CD4-positive, alpha-beta T cell treated with Interleukin-6 for 4 hours (primary cell): Measurements from ENCODE around the gene MYL9.
"Not testable (repeated sequence)": the region's sequence is repeated elsewhere in the genome, so short reads cannot be mapped to it uniquely, and the experiment has no call there.

Experiments used
- DNase-seq: peaks from one replicate; pipeline ENCODE4 v3.0.0-alpha.2; 2020; ENCODE audit warnings: mixed read lengths

MYL9 gene

DNA sequence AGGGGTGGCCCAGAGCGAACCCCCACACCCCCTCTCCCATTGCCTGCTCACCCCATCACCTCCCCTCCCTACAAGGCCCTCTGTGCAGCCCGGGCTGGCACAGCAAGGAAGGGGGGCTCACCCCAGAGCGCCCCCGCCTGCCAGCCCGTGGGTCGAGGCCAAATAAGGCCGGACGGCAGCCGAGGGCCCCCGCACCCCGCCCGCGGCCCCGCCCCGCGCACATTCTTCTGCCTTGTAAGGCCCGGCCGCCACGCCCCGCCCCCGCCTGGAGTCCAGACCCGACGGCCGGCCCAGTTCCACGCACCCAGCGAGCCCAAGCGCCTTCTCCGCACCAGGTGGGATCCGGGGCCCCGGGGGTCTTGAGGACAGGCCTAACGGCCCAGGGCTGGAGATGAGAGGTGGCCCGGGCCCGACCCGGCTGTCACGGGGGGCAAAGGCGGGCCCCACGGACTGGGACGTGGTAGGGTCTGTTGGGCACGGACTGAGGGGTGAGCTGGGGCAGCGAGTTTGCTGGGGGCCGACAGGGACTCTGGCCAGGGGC, at the start of gene MYL9:
MYL9 (plus strand) TSS at position 293 of the 541 bp plus-strand sequence. CDS start 3,366 bp downstream, outside the sequence.
- peak; percentile 6 for DNase-seq

DNA sequence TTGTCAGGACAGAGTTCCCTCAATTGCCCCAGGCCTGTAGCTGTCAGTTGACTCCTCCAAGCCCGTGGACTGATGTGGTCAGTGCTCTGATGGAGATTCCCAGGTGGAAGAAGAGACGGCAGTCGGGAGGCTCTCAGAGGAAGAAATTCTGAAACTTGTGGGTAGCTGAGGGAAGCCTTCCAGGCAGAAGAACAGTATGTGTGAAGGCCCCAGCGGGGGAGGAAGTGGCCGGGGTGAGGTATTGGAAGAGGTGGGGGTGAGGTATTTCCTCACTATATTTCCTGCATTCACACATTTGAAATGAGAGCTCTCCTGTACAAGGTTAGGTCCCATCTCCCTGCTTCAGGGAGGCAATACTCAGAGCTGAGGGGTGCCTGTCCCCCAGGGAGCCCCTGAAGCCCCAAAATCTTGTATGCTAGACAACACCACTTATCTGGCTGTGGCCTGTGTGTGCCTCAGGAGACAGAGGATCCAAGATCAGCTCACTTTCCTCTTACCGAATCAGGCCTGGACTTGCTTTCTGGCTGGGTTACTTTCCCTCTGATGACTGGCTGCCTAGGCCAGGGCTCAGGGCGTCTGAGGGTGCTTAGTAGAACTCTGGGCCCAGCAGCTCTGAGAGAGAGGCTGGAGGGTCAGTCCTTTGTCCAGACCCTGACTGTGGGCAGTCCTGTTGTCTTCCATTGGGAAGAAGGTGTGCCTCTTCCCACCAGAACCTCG, 49.3 kb upstream of the MYL9 start:
- peak; percentile 76 for DNase-seq

DNA sequence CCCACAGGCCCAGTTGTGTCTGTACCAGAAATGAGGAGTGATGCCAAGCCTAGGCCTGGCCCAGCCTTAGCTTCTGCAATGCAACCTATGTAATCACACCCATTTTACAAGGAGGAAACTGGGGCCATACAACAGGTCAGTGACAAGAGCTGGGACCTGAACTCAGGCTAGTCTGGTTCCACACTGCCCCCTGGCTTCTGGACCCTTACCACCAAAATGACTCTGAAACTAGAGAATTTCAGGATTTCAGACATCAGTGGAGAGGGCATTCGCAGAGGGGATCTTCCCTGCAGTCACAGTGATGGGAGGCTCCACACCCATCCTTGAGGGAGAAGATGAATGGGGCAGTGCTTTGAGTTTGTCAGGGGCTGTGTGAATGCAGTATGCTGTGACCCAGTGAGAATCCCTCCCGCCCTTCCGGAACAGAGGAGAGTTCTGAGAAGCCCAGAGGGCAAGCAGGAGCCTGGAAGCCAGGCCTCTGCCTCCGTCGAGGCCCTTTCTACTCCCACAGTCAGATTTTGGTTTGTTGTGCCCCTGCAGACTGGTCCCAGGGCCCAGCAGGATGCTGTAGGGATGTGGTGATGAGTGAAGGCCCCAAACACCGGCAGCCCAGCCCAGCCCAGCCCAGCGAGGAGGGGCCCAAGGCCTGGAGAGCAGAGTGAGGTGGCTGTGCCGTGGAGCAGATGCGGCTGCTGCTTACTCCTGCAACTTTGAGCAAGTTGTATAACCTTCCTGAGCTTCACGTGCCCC, 48.1 kb upstream of the MYL9 start:
- DNase-seq, result peak; percentile 42

DNA sequence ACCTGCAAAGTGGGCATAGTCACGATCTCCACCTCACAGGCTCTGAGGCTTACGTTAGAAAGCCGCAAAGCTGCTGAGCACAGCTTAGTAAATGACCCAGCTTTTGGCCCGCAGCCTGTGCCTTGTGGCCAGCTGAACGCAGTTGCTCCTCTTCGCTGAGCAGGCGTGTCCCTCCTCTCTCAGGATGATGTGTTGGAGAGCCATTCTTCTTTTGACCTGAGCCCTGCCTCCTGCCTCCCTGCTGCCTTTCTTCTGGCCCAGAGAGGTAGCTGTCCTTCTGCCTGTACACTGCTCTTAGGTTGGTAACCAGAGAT, 47.6 kb upstream of the MYL9 start:
- no peak for DNase-seq

DNA sequence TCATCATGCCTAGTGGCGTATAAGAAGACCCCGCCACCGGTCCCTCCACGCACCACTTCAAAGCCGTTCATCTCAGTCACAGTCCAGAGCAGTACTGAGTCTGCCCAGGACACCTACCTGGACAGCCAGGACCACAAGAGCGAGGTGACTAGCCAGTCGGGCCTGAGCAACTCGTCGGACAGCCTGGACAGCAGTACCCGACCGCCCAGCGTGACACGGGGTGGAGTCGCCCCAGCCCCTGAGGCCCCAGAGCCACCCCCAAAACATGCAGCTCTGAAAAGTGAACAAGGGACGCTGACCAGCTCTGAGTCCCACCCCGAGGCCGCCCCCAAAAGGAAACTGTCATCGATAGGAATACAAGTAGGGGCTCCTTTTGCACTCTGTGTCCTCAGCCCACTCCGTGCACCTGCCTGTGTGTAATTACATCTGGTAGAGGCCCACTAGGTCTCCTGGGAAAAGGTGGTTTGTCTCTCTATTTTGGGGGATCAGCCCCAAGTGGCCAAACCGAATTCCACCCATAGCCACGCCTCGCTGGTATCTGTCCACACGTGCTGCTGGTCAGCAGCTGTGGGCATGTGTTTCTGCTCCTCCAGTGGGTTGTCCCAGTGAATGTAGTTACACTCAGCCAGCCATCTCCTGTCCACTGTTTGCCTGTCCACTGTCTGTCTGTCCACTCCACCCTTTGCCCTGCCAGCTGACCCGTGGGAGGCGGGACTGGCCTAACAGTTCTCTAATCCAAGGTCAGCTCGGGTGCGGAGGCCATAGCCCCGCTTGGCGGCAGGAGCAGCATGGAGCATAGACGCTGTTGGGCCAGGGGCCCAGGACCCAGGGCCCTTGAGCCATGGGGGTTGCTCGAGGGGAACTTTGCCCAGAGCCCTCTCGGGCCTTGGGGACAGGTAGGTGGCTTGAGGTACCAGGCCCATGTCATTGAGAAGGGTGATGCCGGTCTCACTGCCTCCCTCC, 44.3 kb upstream of the MYL9 start:
- DNase-seq, result no peak

DNA sequence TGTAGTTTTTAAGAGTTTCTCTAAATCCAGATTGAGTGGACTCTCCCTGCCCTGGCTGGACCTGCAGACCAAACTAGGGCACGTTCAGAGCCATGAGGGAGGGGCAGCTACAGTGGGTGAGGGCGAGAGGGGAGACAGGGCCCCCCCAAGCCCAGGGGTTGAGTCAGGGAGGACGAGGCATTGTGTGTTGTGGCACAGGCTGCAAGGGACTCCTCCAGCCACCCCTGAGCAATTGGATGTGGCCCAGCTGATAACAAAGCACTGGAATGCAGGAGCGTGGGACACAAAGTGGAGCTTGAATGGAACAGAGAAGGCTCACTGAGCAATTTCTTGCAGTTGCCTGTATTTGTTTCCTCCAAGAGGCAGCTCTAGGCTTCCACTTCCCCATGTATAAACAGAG, 43.5 kb upstream of the MYL9 start:
- no peak for DNase-seq

DNA sequence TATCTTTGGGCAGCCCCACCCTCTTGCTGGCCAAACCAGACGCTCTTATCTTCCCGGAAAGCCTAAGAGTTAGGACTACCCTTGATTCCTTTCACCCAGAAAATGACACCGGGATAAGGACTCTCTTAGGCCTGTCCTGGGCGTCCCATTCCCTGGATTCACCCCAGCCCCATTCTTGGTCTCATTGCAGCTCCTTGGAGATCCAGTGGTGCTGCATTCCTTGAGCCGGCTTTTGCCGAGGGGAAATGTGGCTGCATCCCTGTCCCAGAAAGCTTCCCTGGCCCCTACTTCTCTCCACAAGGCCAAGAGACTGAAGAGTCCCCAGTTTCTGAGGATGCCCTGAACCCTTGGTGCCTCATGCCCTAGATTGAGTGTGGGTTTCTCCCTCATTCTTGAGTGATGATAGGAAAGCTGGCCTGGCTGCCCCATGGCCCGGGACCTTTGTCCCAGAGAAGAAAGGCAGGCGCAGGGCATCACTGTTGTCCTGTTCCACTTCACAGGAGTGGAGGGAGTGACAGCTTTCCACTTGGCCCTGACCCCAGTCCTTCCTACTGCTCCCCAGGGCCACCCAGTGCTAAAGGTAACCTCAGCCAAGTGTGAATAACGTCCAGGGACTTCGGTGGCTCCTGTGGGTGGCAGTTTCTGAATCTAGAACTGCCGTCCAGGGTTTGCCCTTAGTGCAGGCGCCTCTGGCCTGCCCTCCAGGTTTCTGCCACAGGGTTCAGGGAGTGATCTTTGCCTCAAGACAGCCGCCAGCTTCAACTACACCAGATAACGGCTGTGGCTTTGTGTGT, 42.7 kb upstream of the MYL9 start:
- DNase-seq, result no peak

DNA sequence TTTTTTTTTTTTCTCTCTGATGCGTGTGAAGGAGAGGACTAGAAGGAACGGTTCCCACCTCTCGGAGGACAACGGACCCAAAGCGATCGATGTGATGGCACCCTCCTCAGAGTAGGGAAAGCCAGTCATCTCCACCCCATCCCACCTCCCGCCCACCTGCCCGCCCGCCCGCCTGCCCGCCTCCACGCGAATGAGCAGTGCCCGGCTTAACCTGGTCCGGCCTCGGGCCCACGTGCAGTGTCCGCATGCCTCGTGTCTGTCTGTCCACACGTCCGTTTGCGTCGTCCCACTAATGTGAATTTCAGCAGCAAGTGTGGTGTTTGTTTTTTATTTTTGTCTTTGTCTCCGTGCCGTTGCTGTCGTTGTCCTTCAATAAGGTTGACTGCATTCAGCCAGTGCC, 42.1 kb upstream of the MYL9 start:
- DNase-seq, result no peak

DNA sequence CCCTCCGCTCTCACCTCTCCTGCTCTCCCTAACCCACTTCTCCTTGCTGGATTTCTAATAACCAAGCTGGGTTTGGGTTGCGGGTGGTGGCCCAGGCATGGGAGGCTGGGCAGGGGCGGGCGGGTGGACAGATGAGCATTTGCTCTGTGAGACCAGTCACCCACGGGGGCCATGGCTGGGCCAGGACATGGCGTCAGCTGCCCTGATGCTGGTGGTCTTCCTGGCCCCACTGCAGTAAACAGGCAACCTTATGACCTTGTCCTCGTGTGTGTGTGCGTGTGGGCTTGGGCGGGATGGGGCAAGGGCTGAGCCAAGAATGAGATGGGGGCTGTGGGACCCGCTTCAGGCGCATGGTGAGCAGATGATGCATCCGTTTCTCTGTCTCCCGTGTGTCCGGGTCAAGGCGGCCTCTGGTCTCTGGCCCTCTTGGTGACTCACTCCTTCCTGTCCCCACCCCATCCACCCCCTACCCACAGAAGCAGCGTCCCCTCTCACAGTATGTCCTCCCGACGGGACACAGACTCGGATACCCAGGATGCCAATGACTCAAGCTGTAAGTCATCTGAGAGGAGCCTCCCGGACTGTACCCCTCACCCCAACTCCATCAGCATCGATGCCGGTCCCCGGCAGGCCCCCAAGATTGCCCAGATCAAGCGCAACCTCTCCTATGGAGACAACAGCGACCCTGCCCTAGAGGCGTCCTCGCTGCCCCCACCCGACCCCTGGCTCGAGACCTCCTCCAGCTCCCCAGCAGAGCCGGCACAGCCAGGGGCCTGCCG, 41.4 kb upstream of the MYL9 start:
- no peak for DNase-seq

DNA sequence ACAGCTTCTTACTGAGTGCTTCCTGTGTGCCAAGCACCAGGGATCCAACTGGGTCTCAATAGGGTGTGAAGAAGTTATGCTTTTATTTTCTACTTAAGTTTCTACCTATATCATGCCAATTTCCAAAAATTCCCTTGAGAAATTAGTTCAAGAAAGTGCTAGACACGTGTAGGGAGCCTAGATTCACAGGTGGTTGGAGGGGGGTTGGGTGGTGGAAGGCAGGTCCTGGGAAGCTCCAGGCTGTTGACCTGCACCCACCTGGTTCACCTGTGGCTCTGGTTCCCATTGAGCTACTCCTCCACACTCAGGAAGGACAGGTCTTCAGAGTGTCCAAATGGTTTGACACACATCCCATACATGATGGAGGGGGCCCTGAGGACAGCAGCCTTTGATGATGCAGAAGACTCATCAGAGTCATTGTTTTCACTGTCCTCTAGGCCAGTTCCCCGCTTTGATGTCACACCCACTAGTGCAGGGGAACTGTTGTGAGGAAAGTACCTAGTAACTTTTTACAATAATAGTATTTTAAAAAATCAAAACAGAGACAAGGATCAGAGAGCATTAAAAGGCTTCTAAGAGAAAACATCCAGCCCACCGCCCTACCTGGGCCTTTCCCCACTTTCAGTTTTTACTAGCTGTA, 39.8 kb upstream of the MYL9 start:
- DNase-seq, result no peak

DNA sequence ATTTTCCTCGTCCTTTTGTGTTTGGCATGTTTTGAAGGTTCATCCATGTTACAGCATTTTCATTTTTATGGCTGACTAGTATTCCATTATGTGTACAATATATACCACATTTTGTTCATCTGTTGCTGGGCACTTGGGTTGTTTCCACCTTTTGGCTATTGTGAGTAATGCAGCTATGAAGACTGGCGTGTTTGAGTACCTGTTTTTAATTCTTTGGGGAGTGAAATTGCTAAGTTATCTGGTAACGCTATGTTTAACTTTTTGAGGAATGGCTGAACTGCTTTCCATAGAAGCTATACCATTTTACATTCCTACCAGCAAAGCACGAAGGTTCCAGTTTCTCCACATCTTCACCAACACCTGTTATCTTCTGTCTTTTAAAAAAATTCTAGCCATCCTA, 37.0 kb upstream of the MYL9 start:
- no peak for DNase-seq

DNA sequence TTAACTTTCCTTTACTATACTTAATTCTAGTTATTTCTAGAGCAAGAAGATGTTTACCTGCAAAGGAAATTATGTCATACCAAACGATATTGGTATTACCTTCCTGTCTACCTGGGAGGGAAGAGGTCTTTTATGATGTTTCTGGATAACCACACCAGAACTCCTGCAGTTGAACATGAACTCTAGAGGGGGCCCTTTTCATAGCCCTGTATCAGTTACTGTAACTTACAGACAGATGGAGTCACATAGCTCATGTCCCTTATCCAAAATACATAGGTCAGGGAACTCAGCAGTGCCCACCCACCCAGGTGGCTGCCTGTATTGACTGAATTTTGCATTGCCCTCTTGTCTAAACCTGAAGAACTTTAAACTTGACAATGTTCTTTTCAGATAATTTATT, 35.1 kb upstream of the MYL9 start:
- no peak for DNase-seq

DNA sequence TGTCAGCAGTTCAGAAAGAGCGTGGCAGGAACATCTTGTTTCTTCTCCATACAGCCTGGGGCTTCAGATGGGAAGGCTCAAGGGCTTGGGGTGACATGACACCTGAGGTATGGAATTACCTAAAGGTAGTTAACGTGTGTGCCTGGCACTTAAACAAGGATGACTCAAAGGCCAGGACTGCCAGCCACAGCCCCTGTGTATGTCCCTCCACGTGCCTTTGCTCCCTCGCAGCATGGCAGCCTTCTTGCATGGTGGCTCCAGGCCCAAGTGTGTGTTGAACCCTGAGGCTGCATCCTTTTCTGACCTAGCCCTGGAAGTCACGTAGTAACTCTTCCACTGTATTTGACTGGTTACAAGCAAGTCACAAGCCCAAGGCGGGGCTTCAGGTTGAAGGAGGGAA, 33.6 kb upstream of the MYL9 start:
- no peak for DNase-seq

DNA sequence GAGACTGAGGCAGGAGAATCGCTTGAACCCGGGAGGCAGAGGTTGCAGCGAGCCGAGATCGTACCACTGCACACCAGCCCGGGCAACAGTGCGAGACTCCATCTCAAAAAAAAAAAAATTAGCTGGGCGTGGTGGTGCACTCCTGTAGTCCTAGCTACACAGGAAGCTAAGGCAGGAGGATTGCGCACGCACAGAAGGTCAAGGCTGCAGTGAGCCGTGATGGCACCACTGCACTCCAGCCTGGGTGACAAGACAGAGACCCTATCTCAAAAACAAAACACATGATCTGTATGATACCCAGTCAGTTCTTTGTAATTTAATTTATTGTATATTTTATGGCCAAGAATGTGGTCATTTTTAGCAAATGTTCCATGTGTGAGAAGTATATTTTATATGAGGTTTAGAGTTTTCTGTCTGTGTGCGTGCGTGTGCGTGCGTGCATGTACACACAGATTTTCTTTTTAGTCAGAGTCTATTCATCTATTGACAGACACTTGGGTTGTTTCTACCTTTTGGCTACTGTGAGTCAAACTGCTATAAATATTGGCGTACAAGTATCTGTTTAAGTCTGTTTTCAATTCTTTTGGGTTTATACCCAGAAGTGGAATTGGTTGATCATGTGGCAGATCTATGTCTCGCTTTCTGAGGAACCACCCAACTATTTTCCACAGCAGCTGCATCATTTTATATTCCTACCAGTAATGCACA, 22.2 kb upstream of the MYL9 start:
- DNase-seq, result no peak

DNA sequence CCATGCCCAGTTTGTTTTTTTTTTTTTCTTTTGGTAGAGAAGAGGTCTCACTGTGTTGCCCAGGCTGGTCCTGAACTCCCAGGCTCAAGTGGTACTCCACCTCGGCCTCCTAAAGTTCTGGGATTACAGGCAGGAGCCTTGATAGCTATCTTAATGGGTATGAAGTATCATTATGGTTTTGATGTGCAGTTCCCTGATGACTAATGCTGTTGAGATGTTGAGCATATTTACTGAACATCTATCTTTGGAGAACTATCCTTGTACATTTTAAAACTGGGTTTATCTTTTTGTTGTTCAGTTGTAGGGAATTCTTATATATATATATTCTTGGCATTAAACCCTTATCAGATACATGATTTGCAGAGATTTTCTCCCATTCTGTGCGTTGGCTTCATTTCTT, 21.4 kb upstream of the MYL9 start:
- DNase-seq, result no peak

DNA sequence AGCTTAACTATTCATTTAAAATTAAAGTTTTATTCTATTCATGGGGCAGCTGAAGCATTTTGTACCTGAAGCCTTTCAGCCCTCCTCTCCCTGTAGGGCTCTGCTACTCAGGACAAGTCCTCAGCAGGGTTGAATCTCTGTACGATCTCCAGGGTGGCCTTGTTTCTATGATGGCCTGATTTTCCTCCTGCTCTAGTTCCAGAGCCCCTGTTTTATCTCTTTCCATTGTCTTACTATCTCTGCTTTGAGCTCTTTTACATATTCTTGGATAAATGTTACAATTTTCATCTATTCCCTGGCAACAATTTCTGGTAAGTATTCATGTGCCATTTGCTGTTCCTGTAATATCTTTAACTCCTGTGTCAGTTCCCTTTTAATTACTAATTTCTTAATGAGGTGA, 19.8 kb upstream of the MYL9 start:
- no peak for DNase-seq

DNA sequence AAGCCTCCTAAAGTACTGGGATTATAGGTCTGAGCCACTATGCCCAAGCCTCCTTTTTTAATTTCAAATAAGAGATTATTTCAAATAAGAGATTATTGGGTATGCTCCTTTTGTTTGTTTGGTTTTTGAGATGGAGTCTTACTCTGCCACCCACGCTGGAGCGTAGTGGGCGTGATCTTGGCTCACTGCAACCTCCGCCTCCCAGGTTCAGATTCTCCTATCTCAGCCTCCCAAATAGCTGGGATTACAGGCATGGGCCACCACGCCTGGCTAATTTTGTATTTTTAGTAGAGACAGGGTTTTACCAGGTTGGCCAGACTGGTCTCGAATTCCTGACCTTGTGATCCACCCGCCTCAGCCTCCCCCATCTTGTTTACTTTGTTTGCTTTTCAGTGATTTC, 18.9 kb upstream of the MYL9 start:
- DNase-seq, result not testable (repeated sequence)

DNA sequence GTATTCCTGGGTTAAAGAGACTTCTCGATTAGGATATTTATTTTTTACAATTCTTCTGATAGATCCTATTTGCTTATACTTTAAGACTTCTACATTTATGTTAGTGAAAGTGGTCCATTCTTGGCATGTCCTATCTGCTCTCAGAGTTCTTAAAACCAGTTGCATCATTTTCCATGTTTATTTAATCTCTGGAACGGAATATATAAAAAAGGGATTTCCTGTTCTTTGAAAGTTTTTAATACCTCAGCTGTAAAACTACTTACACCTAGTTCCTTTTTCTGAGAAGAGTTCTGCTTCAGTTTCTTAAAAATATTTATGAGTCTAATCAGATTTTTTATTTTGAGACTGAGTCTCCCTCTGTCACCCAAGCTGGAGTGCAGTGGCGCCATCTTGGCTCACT, 18.0 kb upstream of the MYL9 start:
- DNase-seq, result no peak

DNA sequence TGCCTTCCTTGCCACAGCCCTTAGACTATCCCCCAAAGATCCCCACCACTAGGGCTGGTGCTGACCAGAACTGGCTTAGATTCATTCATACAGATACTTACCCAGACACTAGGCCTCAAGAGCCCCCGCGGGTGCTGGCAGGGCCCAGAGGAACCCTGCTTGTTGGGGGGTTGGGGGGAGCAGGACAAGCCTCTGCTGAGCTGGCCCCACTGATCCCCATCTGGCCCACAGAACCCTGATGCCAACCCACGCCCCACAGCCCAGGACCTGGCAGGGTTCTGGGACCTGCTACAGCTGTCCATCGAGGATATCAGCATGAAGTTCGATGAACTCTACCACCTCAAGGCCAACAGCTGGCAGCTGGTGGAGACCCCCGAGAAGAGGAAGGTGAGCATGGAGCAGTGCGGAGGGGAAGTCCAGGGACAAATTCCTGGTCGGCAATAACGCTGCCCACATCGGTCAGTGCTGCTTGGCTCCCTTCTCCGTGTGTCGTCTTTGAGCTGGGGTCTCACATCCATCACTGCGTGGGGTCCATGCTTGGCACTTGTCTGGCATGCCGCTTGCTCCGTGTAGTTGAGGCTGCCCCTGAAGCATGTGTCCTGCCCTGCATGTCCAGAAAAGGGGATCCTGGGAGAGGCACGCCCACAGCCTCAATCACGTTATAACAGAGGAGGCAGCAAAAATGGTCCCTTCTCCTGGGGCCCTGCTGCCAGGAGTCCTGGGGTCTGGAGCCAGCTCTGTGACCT, 15.5 kb upstream of the MYL9 start:
- no peak for DNase-seq
